Upper lobe of right lung (tissue), 1 donor: Measurements from ENCODE around the gene SLC52A3. TPM values are rescaled to one million over a fixed set of nuclear protein-coding genes. Genes with fewer than 3 reads are reported as not detected.
"Not testable (repeated sequence)": the region's sequence is repeated elsewhere in the genome, so short reads cannot be mapped to it uniquely, and the experiment has no call there.

Experiments used
- ATAC-seq: fragments of 200-7000 bp; cut with Tn5 transposase; one replicate; pipeline ENCODE4 v1.9.1; 2020; ENCODE audit warnings: mild to moderate bottlenecking, moderate library complexity
- DNase-seq: peaks from one replicate; pipeline ENCODE4 v3.0.0-alpha.2; 2020
- H3K27ac ChIP-seq: fragments of 200-600 bp; one replicate; pipeline ENCODE4 v1.8.0; 2022
- H3K27me3 ChIP-seq: fragments of 200-600 bp; one replicate; pipeline ENCODE4 v1.8.0; 2022; ENCODE audit warnings: mild to moderate bottlenecking
- H3K36me3 ChIP-seq: fragments of 200-600 bp; one replicate; pipeline ENCODE4 v1.8.0; 2022
- H3K4me1 ChIP-seq: fragments of 200-600 bp; one replicate; pipeline ENCODE4 v1.8.0; 2022
- H3K4me3 ChIP-seq: fragments of 200-600 bp; one replicate; pipeline ENCODE4 v1.8.0; 2022; ENCODE audit warnings: mild to moderate bottlenecking
- H3K9me3 ChIP-seq: fragments of 200-600 bp; one replicate; pipeline ENCODE4 v1.8.0; 2022
- CTCF ChIP-seq: fragments of 200-600 bp; IDR thresholded peaks from one replicate; pipeline ENCODE4 v1.8.0; 2022; ENCODE audit warnings: antibody characterized with exemption
- intact Hi-C: fragments of 100-400 bp; cut with DNase I; formaldehyde crosslinking; loops from one replicate; pipeline ENCODE4 v1.11.0; 2022
- total RNA-seq: library from RNA; stranded (reverse); fragmentation: NEBNext Ultra II Directional; extraction: Animal tissue kit (Norgen Biotek cat#: 25700); gene quantifications from one replicate; pipeline ENCODE4 v1.2.1, GENCODE V29; 2021
- donor health status: DM: no; HTN: yes; CAD: no; lungs with severe emphysema.

SLC52A3 gene
- total RNA-seq, 1 donor from 2014 or later, result 3.6 TPM

- H3K27me3 ChIP-seq, result peaks cover 58% of the 10 kb centered on the region
- intact Hi-C loops, result no loop called here
- H3K4me3 ChIP-seq, result no peak overlapping the region
- no peaks in the 10 kb centered on the region for H3K9me3 ChIP-seq
- DNase-seq, result peak; percentile 18
- ATAC-seq, result no peak
- H3K36me3 ChIP-seq, result no peaks in the 10 kb centered on the region
- TF ChIP-seq CTCF, result no peak
- no peak overlapping the region for H3K27ac ChIP-seq
- H3K4me1 ChIP-seq, result peaks cover 4% of the 10 kb centered on the region
Measured at GRCh38 chr20:725491-725890, 42.8 kb downstream of the SLC52A3 start.

- DNase-seq, H3K36me3 ChIP-seq, ATAC-seq, H3K9me3 ChIP-seq, H3K4me1 ChIP-seq, intact Hi-C loops, H3K27ac ChIP-seq, H3K4me3 ChIP-seq: not testable (repeated sequence)
- peaks cover 58% of the 10 kb centered on the region for H3K27me3 ChIP-seq
Measured at GRCh38 chr20:724797-725196, 43.5 kb downstream of the SLC52A3 start.

GRCh38 chr20:723756-724155 lies 44.5 kb downstream of the SLC52A3 start:
- Histone ChIP-seq H3K4me3 (no peak overlapping the region), H3K36me3 (no peaks in the 10 kb centered on the region), H3K27ac (no peak overlapping the region), H3K4me1 (peaks cover 4% of the 10 kb centered on the region), H3K9me3 (no peaks in the 10 kb centered on the region), H3K27me3 (peaks cover 55% of the 10 kb centered on the region)
- DNase-seq, result peak; percentile 63
- TF ChIP-seq CTCF, result no peak
- intact Hi-C loops, result no loop called here
- no peak for ATAC-seq

- peak; percentile 40 for DNase-seq
- no peaks in the 10 kb centered on the region for H3K9me3 ChIP-seq
Measured at GRCh38 chr20:722822-723644, 45.3 kb downstream of the SLC52A3 start.

GRCh38 chr20:721876-722275 lies 46.4 kb downstream of the SLC52A3 start:
- ATAC-seq, result no peak
- peak; percentile 37 for DNase-seq
- intact Hi-C loops, result no loop called here
- H3K9me3 ChIP-seq, result no peaks in the 10 kb centered on the region
- H3K27me3 ChIP-seq, result peaks cover 36% of the 10 kb centered on the region
- no peaks in the 10 kb centered on the region for H3K4me1 ChIP-seq
- H3K4me3 ChIP-seq, result no peak overlapping the region
- no peak overlapping the region for H3K27ac ChIP-seq
- no peak for TF ChIP-seq CTCF
- H3K36me3 ChIP-seq, result no peaks in the 10 kb centered on the region

More at GRCh38 chr20:722822-723644, 45.3 kb downstream of the SLC52A3 start:
- Histone ChIP-seq H3K27ac (no peak overlapping the region), H3K4me1 (no peaks in the 10 kb centered on the region), H3K27me3 (peaks cover 48% of the 10 kb centered on the region), H3K36me3 (no peaks in the 10 kb centered on the region), H3K4me3 (no peak overlapping the region)
- intact Hi-C loops, result no loop called here
- ATAC-seq, result no peak
- no peak for TF ChIP-seq CTCF

GRCh38 chr20:719816-720215 lies 48.5 kb downstream of the SLC52A3 start:
- no peak overlapping the region for H3K27ac ChIP-seq
- no peak overlapping the region for H3K4me3 ChIP-seq

More at GRCh38 chr20:719816-720215, 48.5 kb downstream of the SLC52A3 start:
- DNase-seq (no peak), ATAC-seq (no peak)
- Histone ChIP-seq H3K4me1 (no peaks in the 10 kb centered on the region), H3K9me3 (no peaks in the 10 kb centered on the region), H3K27me3 (peaks cover 23% of the 10 kb centered on the region), H3K36me3 (no peaks in the 10 kb centered on the region)
- intact Hi-C loops, result no loop called here
- no peak for TF ChIP-seq CTCF
